GM23248 (cell line): Measurements from ENCODE around the gene GKN2.

ENCODE experiments used
- EZH2 ChIP-seq: fragments of 200-600 bp; sonication (generic); IDR thresholded peaks from 2 replicates; pipeline ENCODE4 v1.6.1; 2018; ENCODE audit warnings: antibody characterized with exemption, mild to moderate bottlenecking; ENCODE audit not compliant: insufficient read depth, poor library complexity, severe bottlenecking
- EZH2phosphoT487 ChIP-seq: fragments of 200-600 bp; sonication (generic); IDR thresholded peaks from 2 replicates; pipeline ENCODE4 v1.6.1; 2018; ENCODE audit warnings: antibody characterized with exemption, moderate library complexity, mild to moderate bottlenecking, low read depth; ENCODE audit not compliant: insufficient read depth

DNA sequence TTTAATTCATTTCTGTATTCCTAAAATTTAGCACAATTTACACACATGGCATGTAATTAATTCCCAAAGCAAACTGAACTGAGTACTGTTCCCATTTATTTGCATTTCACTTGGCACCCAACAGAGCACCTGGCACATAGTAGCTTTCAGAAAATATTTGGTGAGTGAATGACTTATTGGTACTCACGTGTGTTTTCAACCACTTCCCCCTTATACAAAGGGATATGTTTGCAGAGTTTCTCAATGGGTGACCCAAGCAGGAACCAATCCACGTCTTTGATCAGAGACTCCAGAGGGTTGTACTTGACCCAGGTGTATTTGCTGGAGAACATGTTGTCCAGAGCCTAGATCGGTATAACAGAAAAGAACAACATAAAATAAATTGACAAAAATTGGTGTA lies 6.6 kb downstream of the GKN2 start:
- TF ChIP-seq EZH2: no peak
- no peak for TF ChIP-seq EZH2phosphoT487
